GM12878 (cell line): ENCODE results near the gene OGFOD3. TPM values are rescaled to one million over a fixed set of nuclear protein-coding genes. Genes with fewer than 3 reads are reported as not detected.

Experiments used
- ATAC-seq: fragments of 200-7000 bp; cut with Tn5 transposase; 3 replicates; pipeline ENCODE4 v1.9.1; 2020; ENCODE audit warnings: mild to moderate bottlenecking, moderate library complexity
- BruUV-seq: library from RNA; stranded (reverse); fragments of 400-500 nt; replicated peaks from 2 replicates; lab custom pipeline; 2021; lab: Mats Ljungman, UMichigan
- CTCF ChIA-PET: fragments of 300-600 bp; sonication (Branson Sonifier 250); formaldehyde crosslinking; extraction: SDS; loops from one replicate; lab custom pipeline; 2021; ENCODE audit warnings: inconsistent platforms; lab: Yijun Ruan, JAX
- POLR2A ChIA-PET: fragments of 350-600 bp; formaldehyde crosslinking; extraction: SDS; loops from one replicate; lab custom pipeline; 2021; ENCODE audit warnings: inconsistent platforms; lab: Charles Lee
- RAD21 ChIA-PET: fragments of 300-600 bp; sonication (Branson Sonifier 250); formaldehyde crosslinking; loops from one replicate; lab custom pipeline; 2023; ENCODE audit warnings: antibody characterized with exemption; ENCODE audit not compliant: unreplicated experiment; lab: Charles Lee
- SMC1A ChIA-PET: fragments of 300-600 bp; sonication (Branson Sonifier 250); formaldehyde crosslinking; loops from one replicate; lab custom pipeline; 2023; ENCODE audit not compliant: unreplicated experiment, uncharacterized antibody; lab: Charles Lee
- DNase-seq: peaks from one replicate; pipeline ENCODE4 v3.0.0-alpha.2; 2011; ENCODE audit warnings: low read depth, low spot score
- FAIRE-seq: peaks from 3 replicates; lab custom pipeline; 2011; peaks lifted over from hg19 to GRCh38; lab: Jason Lieb, UNC
- H2AFZ ChIP-seq: 2 replicates; pipeline ENCODE4 v1.6.0; 2011; ENCODE audit warnings: low read depth, low read length, control low read depth; ENCODE audit not compliant: control insufficient read depth
- H3K27ac ChIP-seq: 2 replicates; pipeline ENCODE4 v1.5.1; 2011; ENCODE audit warnings: control low read depth; ENCODE audit not compliant: control insufficient read depth, insufficient read depth
- H3K27me3 ChIP-seq, 2 experiments: replicated peaks in 1 of 2; 2 replicates each; pipeline versions ENCODE4 v1.6.0 to v1.6.1; 2011; ENCODE audit warnings: low read length in 1 of 2; ENCODE audit not compliant: control insufficient read depth in 2 of 2, insufficient read depth in 2 of 2
- H3K36me3 ChIP-seq, 2 experiments: 2 replicates each; pipeline ENCODE4 v1.5.1; 2011; ENCODE audit warnings: low read length in 1 of 2; ENCODE audit not compliant: control insufficient read depth in 2 of 2, insufficient read depth in 2 of 2
- H3K4me1 ChIP-seq: 2 replicates; pipeline ENCODE4 v1.6.1; 2011; ENCODE audit warnings: mild to moderate bottlenecking, low read length, moderate library complexity, mixed read lengths; ENCODE audit not compliant: control insufficient read depth, insufficient read depth
- H3K4me2 ChIP-seq: 2 replicates; pipeline ENCODE4 v1.6.0; 2011; ENCODE audit warnings: control low read depth; ENCODE audit not compliant: control insufficient read depth, insufficient read depth
- H3K4me3 ChIP-seq: fragments of 200-600 bp; sonication (generic); 2 replicates; pipeline ENCODE4 v1.5.1; 2016
- H3K79me2 ChIP-seq: 2 replicates; pipeline ENCODE4 v1.6.0; 2011; ENCODE audit warnings: low read length; ENCODE audit not compliant: control insufficient read depth, insufficient read depth
- H3K9ac ChIP-seq: 2 replicates; pipeline ENCODE4 v1.8.0; 2011; ENCODE audit warnings: low read length, control low read depth, mixed read lengths; ENCODE audit not compliant: control insufficient read depth, insufficient read depth
- H3K9me3 ChIP-seq: replicated peaks from 3 replicates; pipeline ENCODE4 v1.5.1; 2011; ENCODE audit warnings: mild to moderate bottlenecking, low read length; ENCODE audit not compliant: control insufficient read depth, insufficient read depth
- H4K20me1 ChIP-seq: 2 replicates; pipeline ENCODE4 v1.6.0; 2011; ENCODE audit not compliant: control insufficient read depth, insufficient read depth
- CBFB ChIP-seq: IDR thresholded peaks from 2 replicates; pipeline ENCODE4 v1.6.1; 2016; ENCODE audit warnings: antibody characterized with exemption, low read depth
- CHD4 ChIP-seq: fragments of 200-600 bp; sonication (generic); IDR thresholded peaks from 2 replicates; pipeline ENCODE4 v1.6.1; 2016; ENCODE audit warnings: mild to moderate bottlenecking
- CREB1 ChIP-seq: IDR thresholded peaks from 2 replicates; pipeline ENCODE4 v1.6.1; 2012; ENCODE audit warnings: low read depth, mild to moderate bottlenecking, inconsistent platforms
- CUX1 ChIP-seq: IDR thresholded peaks from 2 replicates; pipeline ENCODE4 v1.6.1; 2012; ENCODE audit warnings: improper control_type of control experiment, low read depth, low read length; ENCODE audit not compliant: insufficient replicate concordance
- ETV6 ChIP-seq, 2 experiments: fragments of 450-650 bp in 1 of 2; IDR thresholded peaks in 1 of 2; conservative IDR thresholded peaks in 1 of 2; 2 replicates each; pipeline ENCODE4 v1.6.1; 2014; ENCODE audit warnings: antibody characterized with exemption in 1 of 2, borderline replicate concordance in 1 of 2, low read depth in 1 of 2, mild to moderate bottlenecking in 1 of 2, moderate library complexity in 1 of 2
- HSF1 ChIP-seq: fragments of 150-350 bp; IDR thresholded peaks from 2 replicates; pipeline ENCODE4 v1.6.1; 2014; ENCODE audit warnings: mild to moderate bottlenecking, low read depth, low read length
- JUNB ChIP-seq: IDR thresholded peaks from 2 replicates; pipeline ENCODE4 v1.6.1; 2016; ENCODE audit warnings: antibody characterized with exemption, mild to moderate bottlenecking
- KLF5 ChIP-seq: fragments of 450-650 bp; IDR thresholded peaks from 2 replicates; pipeline ENCODE4 v1.6.1; 2014; ENCODE audit warnings: mild to moderate bottlenecking; ENCODE audit not compliant: partially characterized antibody
- MYB ChIP-seq: fragments of 150-350 bp; IDR thresholded peaks from 2 replicates; pipeline ENCODE4 v1.6.1; 2014; ENCODE audit warnings: mild to moderate bottlenecking, low read depth, low read length, borderline replicate concordance
- PML ChIP-seq: IDR thresholded peaks from 2 replicates; pipeline ENCODE4 v1.6.1; 2012; ENCODE audit warnings: low read length, inconsistent platforms
- ZNF592 ChIP-seq: fragments of 450-650 bp; IDR thresholded peaks from 2 replicates; pipeline ENCODE4 v1.6.1; 2017; ENCODE audit warnings: mild to moderate bottlenecking, moderate library complexity
- WGBS: methylation state at CpG from one replicate; pipeline ENCODE4 v1.1.6; 2016; ENCODE audit warnings: low lambda C conversion rate; ENCODE audit not compliant: insufficient replicate concordance, insufficient coverage; ENCODE audit errors: missing lambda C conversion rate; 5-methylcytosine and 5-hydroxymethylcytosine counted together
- in situ Hi-C: fragments of 300-500 bp; cut with MboI; formaldehyde crosslinking; loops from 9 replicates; pipeline ENCODE4 v1.14.3; 2018; ENCODE audit warnings: mixed read lengths
- intact Hi-C: fragments of 100-400 bp; cut with micrococcal nuclease; formaldehyde crosslinking; loops from one replicate; pipeline ENCODE4 v1.14.2; 2022; ENCODE audit not compliant: unreplicated experiment
- polyA plus RNA-seq, 11 experiments: library from polyadenylated mRNA; depleted of rRNA in 4 of 11; unstranded in 6 of 11; stranded (reverse) in 5 of 11; fragments of >200 nt; fragmentation: Nextera tagmentation in 4 of 11; fragmentation: Illumina TruSeq in 1 of 11; extraction: Ambion mirVana in 4 of 11; extraction: Trizol in 1 of 11; gene quantifications; 1 replicate in 1 of 11; 2 replicates in 10 of 11; pipeline versions ENCODE4 v1.2.1 to v1.2.3, GENCODE V29; 2011 to 2016; ENCODE audit warnings: inconsistent platforms in 2 of 11, missing spikeins in 2 of 11, low read depth in 1 of 11
- total RNA-seq, 4 experiments: library from RNA; depleted of rRNA in 3 of 4; stranded (reverse); fragments of >200 nt in 3 of 4; fragmentation: Illumina TruSeq in 1 of 4; extraction: Trizol in 1 of 4; gene quantifications; 2 replicates each; pipeline versions ENCODE4 v1.2.1 to v1.2.3, GENCODE V29; 2013 to 2021

Gene OGFOD3
- total and polyA plus RNA-seq, 10 of the 15 experiments (the other 5 are each of a cell fraction or from before 2014, with no cell fraction given): 0.48 to 28.4 (median 18.3) TPM

- FAIRE-seq (no peak), DNase-seq (no peak), ATAC-seq (no peak)
- no peaks in the 10 kb centered on the region for H3K4me1 ChIP-seq
- intact Hi-C loops (loop anchor here (5.0 kb wide), 1 partner anchor 178 kb away; no protein-coding TSS in a partner anchor), in situ Hi-C loops (no loop called here)
- BruUV-seq: no TSS peak
- WGBS: 90% methylated on average over 13 of the region's 14 CpGs
- no peaks in the 10 kb centered on the region for H3K9me3 ChIP-seq
- ChIA-PET SMC1A (interaction anchor here (1.2 kb wide), 1 partner anchor 10 kb away, joined by 4 read pairs; no protein-coding TSS in a partner anchor), RAD21 (interaction anchor here (1.2 to 1.8 kb wide), 2 partner anchors 8 to 58 kb away, joined by 3 to 6 read pairs; partner anchors contain the start of genes HEXD and OGFOD3), CTCF (interaction anchor here (0.7 to 2.3 kb wide), 6 partner anchors 8 to 127 kb away, joined by 3 to 15 read pairs (median 3); no protein-coding TSS in a partner anchor), POLR2A (interaction anchor here (0.7 to 1.2 kb wide), 3 partner anchors 40 to 344 kb away, joined by 3 to 6 read pairs (median 3); no protein-coding TSS in a partner anchor)
- H3K4me3 ChIP-seq: no peak overlapping the region
- H2AFZ ChIP-seq: no peak overlapping the region
- no peaks in the 10 kb centered on the region; a peak in 1 of 4 replicates for H3K36me3 ChIP-seq
- peaks cover 3% of the 10 kb centered on the region for H4K20me1 ChIP-seq
- no peaks in the 10 kb centered on the region for H3K79me2 ChIP-seq
- H3K27ac ChIP-seq: no peak overlapping the region
- no peak overlapping the region for H3K9ac ChIP-seq
- no peaks in the 10 kb centered on the region for H3K27me3 ChIP-seq
- H3K4me2 ChIP-seq: no peak overlapping the region
- TF ChIP-seq KLF5: no peak
- TF ChIP-seq CREB1: no peak
- TF ChIP-seq HSF1: no peak
- TF ChIP-seq ETV6 (conservative IDR thresholded peaks at IDR 0.05 in 1 of 2, IDR thresholded peaks at IDR 0.05 in 1 of 2; ENCODE audit: borderline replicate concordance in 1 of 2, low read depth in 1 of 2): no peak
- TF ChIP-seq MYB: no peak
- TF ChIP-seq CUX1: no peak
- TF ChIP-seq PML: no peak
- TF ChIP-seq CBFB: no peak
- TF ChIP-seq JUNB: no peak
- TF ChIP-seq CHD4: no peak
- TF ChIP-seq ZNF592: no peak
Observed at GRCh38 chr17:82410014-82410716, 8.2 kb downstream of the OGFOD3 start.
